ENCODE data around the gene RPL38.

The RPL38 gene

GRCh38 chr17:74223901-74224300 is 20.4 kb downstream of the RPL38 start:
- TF ChIP-seq, protein P1, sequence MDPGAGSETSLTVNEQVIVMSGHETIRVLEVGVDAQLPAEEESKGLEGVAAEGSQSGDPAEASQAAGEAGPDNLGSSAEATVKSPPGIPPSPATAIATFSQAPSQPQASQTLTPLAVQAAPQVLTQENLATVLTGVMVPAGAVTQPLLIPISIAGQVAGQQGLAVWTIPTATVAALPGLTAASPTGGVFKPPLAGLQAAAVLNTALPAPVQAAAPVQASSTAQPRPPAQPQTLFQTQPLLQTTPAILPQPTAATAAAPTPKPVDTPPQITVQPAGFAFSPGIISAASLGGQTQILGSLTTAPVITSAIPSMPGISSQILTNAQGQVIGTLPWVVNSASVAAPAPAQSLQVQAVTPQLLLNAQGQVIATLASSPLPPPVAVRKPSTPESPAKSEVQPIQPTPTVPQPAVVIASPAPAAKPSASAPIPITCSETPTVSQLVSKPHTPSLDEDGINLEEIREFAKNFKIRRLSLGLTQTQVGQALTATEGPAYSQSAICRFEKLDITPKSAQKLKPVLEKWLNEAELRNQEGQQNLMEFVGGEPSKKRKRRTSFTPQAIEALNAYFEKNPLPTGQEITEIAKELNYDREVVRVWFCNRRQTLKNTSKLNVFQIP (CRISPR knock-in tag; IDR thresholded peaks at IDR 0.05; ENCODE audit: borderline replicate concordance, low read depth), result no peak
- TF ChIP-seq, protein P2, sequence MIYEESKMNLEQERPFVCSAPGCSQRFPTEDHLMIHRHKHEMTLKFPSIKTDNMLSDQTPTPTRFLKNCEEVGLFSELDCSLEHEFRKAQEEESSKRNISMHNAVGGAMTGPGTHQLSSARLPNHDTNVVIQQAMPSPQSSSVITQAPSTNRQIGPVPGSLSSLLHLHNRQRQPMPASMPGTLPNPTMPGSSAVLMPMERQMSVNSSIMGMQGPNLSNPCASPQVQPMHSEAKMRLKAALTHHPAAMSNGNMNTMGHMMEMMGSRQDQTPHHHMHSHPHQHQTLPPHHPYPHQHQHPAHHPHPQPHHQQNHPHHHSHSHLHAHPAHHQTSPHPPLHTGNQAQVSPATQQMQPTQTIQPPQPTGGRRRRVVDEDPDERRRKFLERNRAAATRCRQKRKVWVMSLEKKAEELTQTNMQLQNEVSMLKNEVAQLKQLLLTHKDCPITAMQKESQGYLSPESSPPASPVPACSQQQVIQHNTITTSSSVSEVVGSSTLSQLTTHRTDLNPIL (CRISPR knock-in tag; IDR thresholded peaks at IDR 0.05; ENCODE audit: low read depth), result no peak
- no peak for TF ChIP-seq TOX (CRISPR knock-in tag; IDR thresholded peaks at IDR 0.05; ENCODE audit: borderline replicate concordance)
- no peak for TF ChIP-seq SNAI2 (CRISPR knock-in tag; IDR thresholded peaks at IDR 0.05)
- TF ChIP-seq PPARA (CRISPR knock-in tag; IDR thresholded peaks at IDR 0.05; ENCODE audit: borderline replicate concordance), result no peak
- no peak for ATAC-seq

DNA sequence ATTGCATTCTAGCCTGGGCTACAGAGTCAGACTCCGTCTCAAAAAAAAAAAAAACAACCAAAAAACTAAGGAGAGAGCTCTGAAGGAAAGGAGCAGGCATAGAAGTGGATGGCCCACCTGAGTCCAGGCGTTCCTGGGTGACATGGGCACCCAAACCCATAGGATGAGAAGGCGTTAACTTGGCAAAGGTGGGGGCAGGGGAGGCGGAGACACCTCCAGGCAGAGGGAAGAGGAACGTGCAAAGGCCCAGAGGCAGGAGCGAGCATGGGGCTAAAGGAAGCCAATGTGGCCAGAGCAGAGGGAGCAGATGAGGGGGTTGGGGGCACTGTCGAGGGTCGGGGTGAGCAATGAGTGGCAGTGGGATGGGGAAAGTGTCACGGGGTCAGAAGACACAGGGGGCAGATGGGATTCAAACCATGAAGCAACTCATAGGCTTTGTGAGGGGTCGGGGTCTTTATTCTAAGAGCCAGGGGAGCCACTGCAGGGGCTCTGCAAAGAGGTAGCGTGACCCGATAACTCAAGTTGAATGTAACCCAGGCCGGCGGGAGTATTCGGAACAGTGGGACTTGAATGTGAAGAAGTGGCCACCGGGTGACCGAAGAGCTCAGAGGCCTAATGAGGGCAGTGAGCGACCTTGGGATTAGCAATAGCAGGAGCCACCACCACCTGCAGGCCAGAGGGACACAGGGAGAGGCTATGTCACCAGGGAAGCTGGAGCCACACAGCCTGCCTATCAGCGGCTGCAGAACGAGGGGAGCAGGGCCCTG is 21.7 kb downstream of the RPL38 start:
- TF ChIP-seq, protein P1 (CRISPR knock-in tag; IDR thresholded peaks at IDR 0.05; ENCODE audit: borderline replicate concordance, low read depth), result no peak
- TF ChIP-seq ZFP3 (CRISPR knock-in tag; IDR thresholded peaks at IDR 0.05), result no peak
- TF ChIP-seq ZFP30 (CRISPR knock-in tag; IDR thresholded peaks at IDR 0.05), result no peak
- TF ChIP-seq, protein P3, sequence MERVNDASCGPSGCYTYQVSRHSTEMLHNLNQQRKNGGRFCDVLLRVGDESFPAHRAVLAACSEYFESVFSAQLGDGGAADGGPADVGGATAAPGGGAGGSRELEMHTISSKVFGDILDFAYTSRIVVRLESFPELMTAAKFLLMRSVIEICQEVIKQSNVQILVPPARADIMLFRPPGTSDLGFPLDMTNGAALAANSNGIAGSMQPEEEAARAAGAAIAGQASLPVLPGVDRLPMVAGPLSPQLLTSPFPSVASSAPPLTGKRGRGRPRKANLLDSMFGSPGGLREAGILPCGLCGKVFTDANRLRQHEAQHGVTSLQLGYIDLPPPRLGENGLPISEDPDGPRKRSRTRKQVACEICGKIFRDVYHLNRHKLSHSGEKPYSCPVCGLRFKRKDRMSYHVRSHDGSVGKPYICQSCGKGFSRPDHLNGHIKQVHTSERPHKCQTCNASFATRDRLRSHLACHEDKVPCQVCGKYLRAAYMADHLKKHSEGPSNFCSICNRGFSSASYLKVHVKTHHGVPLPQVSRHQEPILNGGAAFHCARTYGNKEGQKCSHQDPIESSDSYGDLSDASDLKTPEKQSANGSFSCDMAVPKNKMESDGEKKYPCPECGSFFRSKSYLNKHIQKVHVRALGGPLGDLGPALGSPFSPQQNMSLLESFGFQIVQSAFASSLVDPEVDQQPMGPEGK (CRISPR knock-in tag; IDR thresholded peaks at IDR 0.05; ENCODE audit: borderline replicate concordance), result no peak
- TF ChIP-seq TOX (CRISPR knock-in tag; IDR thresholded peaks at IDR 0.05; ENCODE audit: borderline replicate concordance), result no peak
- TF ChIP-seq ARNTL (CRISPR knock-in tag; IDR thresholded peaks at IDR 0.05; ENCODE audit: borderline replicate concordance, low read depth), result no peak
- no peak for TF ChIP-seq ZC3H10 (CRISPR knock-in tag; IDR thresholded peaks at IDR 0.05)
- no peak for TF ChIP-seq SNAI2 (CRISPR knock-in tag; IDR thresholded peaks at IDR 0.05)
- TF ChIP-seq ZNF70 (CRISPR knock-in tag; IDR thresholded peaks at IDR 0.05), result no peak
- TF ChIP-seq BACH2 (CRISPR knock-in tag; IDR thresholded peaks at IDR 0.05; ENCODE audit: borderline replicate concordance), result no peak
- ATAC-seq, result no peak

DNA sequence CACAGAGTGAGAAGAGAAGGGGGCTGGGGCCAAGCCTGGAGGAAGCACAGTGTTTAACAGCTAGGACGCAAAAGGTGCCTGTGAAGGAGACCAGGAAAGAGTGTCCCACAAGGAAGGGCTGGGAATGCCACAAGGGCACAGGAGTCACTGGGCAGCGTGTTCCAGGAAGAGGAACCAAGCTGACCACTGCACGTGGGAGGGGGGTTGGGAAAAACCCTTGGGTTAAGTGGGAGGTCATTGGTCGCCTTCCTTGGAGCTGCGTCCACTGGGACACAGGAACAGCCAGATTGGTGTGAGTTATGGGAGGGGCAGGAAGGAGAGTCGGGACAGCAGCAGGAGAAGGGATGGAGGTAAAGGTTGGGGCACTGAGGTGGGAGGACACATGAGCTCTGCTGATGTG is 22.8 kb downstream of the RPL38 start:
- ATAC-seq, result no peak
- no peak for TF ChIP-seq PPARA (CRISPR knock-in tag; IDR thresholded peaks at IDR 0.05; ENCODE audit: borderline replicate concordance)
- no peak for TF ChIP-seq GLIS3 (CRISPR knock-in tag; IDR thresholded peaks at IDR 0.05)
- TF ChIP-seq ZNF8 (CRISPR knock-in tag; IDR thresholded peaks at IDR 0.05), result no peak
- no peak for TF ChIP-seq TOX (CRISPR knock-in tag; IDR thresholded peaks at IDR 0.05; ENCODE audit: borderline replicate concordance)
- TF ChIP-seq, protein P1 (CRISPR knock-in tag; IDR thresholded peaks at IDR 0.05; ENCODE audit: borderline replicate concordance, low read depth), result no peak
- TF ChIP-seq CSDC2 (CRISPR knock-in tag; IDR thresholded peaks at IDR 0.05), result no peak
- TF ChIP-seq ZFP30 (CRISPR knock-in tag; IDR thresholded peaks at IDR 0.05), result no peak
- no peak for TF ChIP-seq OSR1 (CRISPR knock-in tag; IDR thresholded peaks at IDR 0.05)

DNA sequence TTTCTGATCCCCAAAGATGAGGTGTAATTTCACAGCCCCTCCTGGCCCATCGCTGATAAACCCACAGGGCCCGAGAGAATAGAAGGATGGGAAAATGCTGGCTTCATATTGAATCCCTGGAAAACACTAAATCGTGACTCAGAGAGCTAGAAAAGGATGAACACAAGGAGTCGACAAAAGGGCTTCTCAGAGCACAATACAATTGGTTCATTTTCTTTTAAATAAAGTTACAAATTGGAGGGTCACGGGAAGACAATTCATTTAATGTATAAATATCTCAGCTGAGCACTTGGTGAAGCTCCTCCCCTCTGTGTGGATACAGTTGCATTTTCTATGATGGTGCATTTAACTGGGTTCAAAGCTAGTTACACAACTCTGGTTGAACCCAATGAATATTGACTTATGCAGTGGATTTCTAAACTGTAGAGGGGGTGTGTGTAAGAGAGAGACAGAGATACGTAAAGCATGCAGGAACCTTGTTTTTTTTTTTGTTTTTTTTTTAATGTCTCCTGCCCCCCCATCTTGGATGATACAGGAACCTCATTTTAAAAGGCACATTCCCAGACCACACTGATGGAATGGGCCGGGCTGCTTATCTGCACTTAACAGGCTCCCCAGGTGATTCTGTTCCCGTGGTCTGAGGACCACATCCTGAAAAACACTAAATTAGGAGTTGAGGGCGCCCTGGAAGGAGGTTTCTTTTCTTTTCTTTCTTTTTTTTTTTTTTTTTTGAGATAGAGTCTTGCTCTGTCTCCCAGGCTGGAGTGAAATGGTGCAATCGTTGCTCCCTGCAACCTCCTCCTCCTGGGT is 24.0 kb downstream of the RPL38 start:
- no peak for ATAC-seq

More for the DNA sequence above, 24.0 kb downstream of the RPL38 start:
- no peak for TF ChIP-seq SNAI2 (CRISPR knock-in tag; IDR thresholded peaks at IDR 0.05)
- no peak for TF ChIP-seq TCF4 (CRISPR knock-in tag; IDR thresholded peaks at IDR 0.05; ENCODE audit: borderline replicate concordance)
- no peak for TF ChIP-seq OSR1 (CRISPR knock-in tag; IDR thresholded peaks at IDR 0.05)
- no peak for TF ChIP-seq ZNF8 (CRISPR knock-in tag; IDR thresholded peaks at IDR 0.05)
- no peak for TF ChIP-seq CSRNP3 (CRISPR knock-in tag; IDR thresholded peaks at IDR 0.05)
- TF ChIP-seq GLIS3 (CRISPR knock-in tag; IDR thresholded peaks at IDR 0.05), result no peak
- no peak for TF ChIP-seq ARNTL (CRISPR knock-in tag; IDR thresholded peaks at IDR 0.05; ENCODE audit: borderline replicate concordance, low read depth)
- TF ChIP-seq, protein P2 (CRISPR knock-in tag; IDR thresholded peaks at IDR 0.05; ENCODE audit: low read depth), result no peak

Measured in SK-N-SH treated with all-trans-retinoic acid at 6 μM for 48 hours (cell line).